ENCODE results near the gene SRPK2. TPM values are rescaled to one million over a fixed set of nuclear protein-coding genes. Genes with fewer than 3 reads are reported as not detected.
A peak's percentile ranks its signal among the peaks of the same experiment; 100 is the strongest.

Gene SRPK2
- total RNA-seq, 1 donor from 2014 or later: 54.7 TPM

- no peaks in the 10 kb centered on the region for H3K27me3 Mint-ChIP-seq (ENCODE audit: low read depth)
- H3K36me3 Mint-ChIP-seq (ENCODE audit: low read depth): peaks cover 5% of the 10 kb centered on the region
- H3K4me1 Mint-ChIP-seq (ENCODE audit: low read depth): no peaks in the 10 kb centered on the region
- no peak overlapping the region for H3K4me3 Mint-ChIP-seq (ENCODE audit: low read depth)
- intact Hi-C loops (cut with micrococcal nuclease): no loop called here
- DNase-seq (ENCODE audit: low spot score): no peak
- no peaks in the 10 kb centered on the region for H3K9me3 Mint-ChIP-seq
- no peak overlapping the region for H3K27ac Mint-ChIP-seq
Observed at GRCh38 chr7:105173586-105173985, 215.1 kb downstream of the SRPK2 start.

- Mint-ChIP-seq H3K27ac (no peak overlapping the region), H3K9me3 (no peaks in the 10 kb centered on the region), H3K4me1 (ENCODE audit: low read depth) (no peaks in the 10 kb centered on the region), H3K27me3 (ENCODE audit: low read depth) (no peaks in the 10 kb centered on the region), H3K4me3 (ENCODE audit: low read depth) (no peak overlapping the region), H3K36me3 (ENCODE audit: low read depth) (peaks cover 53% of the 10 kb centered on the region)
- intact Hi-C loops (cut with micrococcal nuclease): no loop called here
- DNase-seq (ENCODE audit: low spot score): no peak
Observed at GRCh38 chr7:105164751-105165150, 224.0 kb downstream of the SRPK2 start.

- Mint-ChIP-seq H3K4me1 (ENCODE audit: low read depth) (no peaks in the 10 kb centered on the region), H3K36me3 (ENCODE audit: low read depth) (peaks cover 49% of the 10 kb centered on the region), H3K9me3 (no peaks in the 10 kb centered on the region), H3K27me3 (ENCODE audit: low read depth) (no peaks in the 10 kb centered on the region), H3K27ac (no peak overlapping the region), H3K4me3 (ENCODE audit: low read depth) (no peak overlapping the region)
- intact Hi-C loops (cut with micrococcal nuclease): no loop called here
- DNase-seq (ENCODE audit: low spot score): no peak
Observed at GRCh38 chr7:105163718-105164117, 225.0 kb downstream of the SRPK2 start.

- no peak for DNase-seq (ENCODE audit: low spot score)
- Mint-ChIP-seq H3K4me3 (ENCODE audit: low read depth) (no peak overlapping the region), H3K27ac (no peak overlapping the region), H3K4me1 (ENCODE audit: low read depth) (peaks cover 10% of the 10 kb centered on the region), H3K27me3 (ENCODE audit: low read depth) (no peaks in the 10 kb centered on the region), H3K36me3 (ENCODE audit: low read depth) (peaks cover 42% of the 10 kb centered on the region), H3K9me3 (no peaks in the 10 kb centered on the region)
- intact Hi-C loops (cut with micrococcal nuclease): no loop called here
Observed at GRCh38 chr7:105161366-105161765, 227.4 kb downstream of the SRPK2 start.

GRCh38 chr7:105157278-105157677, 231.4 kb downstream of the SRPK2 start:
- H3K27ac Mint-ChIP-seq: no peak overlapping the region
- no peaks in the 10 kb centered on the region for H3K27me3 Mint-ChIP-seq (ENCODE audit: low read depth)
- no peak for DNase-seq (ENCODE audit: low spot score)
- intact Hi-C loops (cut with micrococcal nuclease): loop anchor here (10.0 kb wide), 2 partner anchors 48 to 138 kb away; no protein-coding TSS in a partner anchor
- H3K4me1 Mint-ChIP-seq (ENCODE audit: low read depth): peaks cover 20% of the 10 kb centered on the region
- no peak overlapping the region for H3K4me3 Mint-ChIP-seq (ENCODE audit: low read depth)
- no peaks in the 10 kb centered on the region for H3K9me3 Mint-ChIP-seq
- H3K36me3 Mint-ChIP-seq (ENCODE audit: low read depth): peaks cover 18% of the 10 kb centered on the region

GRCh38 chr7:105156731-105157130, 232.0 kb downstream of the SRPK2 start:
- H3K36me3 Mint-ChIP-seq (ENCODE audit: low read depth): peaks cover 18% of the 10 kb centered on the region
- intact Hi-C loops (cut with micrococcal nuclease): loop anchor here (10.0 kb wide), 2 partner anchors 48 to 138 kb away; no protein-coding TSS in a partner anchor
- no peak for DNase-seq (ENCODE audit: low spot score)
- H3K4me3 Mint-ChIP-seq (ENCODE audit: low read depth): no peak overlapping the region
- no peaks in the 10 kb centered on the region for H3K27me3 Mint-ChIP-seq (ENCODE audit: low read depth)
- peaks cover 20% of the 10 kb centered on the region for H3K4me1 Mint-ChIP-seq (ENCODE audit: low read depth)
- peak overlapping the region; percentile 16 for H3K27ac Mint-ChIP-seq
- no peaks in the 10 kb centered on the region for H3K9me3 Mint-ChIP-seq

- Mint-ChIP-seq H3K4me1 (ENCODE audit: low read depth) (peaks cover 30% of the 10 kb centered on the region), H3K27ac (no peak overlapping the region), H3K9me3 (no peaks in the 10 kb centered on the region), H3K36me3 (ENCODE audit: low read depth) (peaks cover 23% of the 10 kb centered on the region), H3K27me3 (ENCODE audit: low read depth) (no peaks in the 10 kb centered on the region), H3K4me3 (ENCODE audit: low read depth) (no peak overlapping the region)
- DNase-seq (ENCODE audit: low spot score): no peak
- intact Hi-C loops (cut with micrococcal nuclease): loop anchor here (10.0 kb wide), 2 partner anchors 51 to 141 kb away; no protein-coding TSS in a partner anchor
Observed at GRCh38 chr7:105154084-105154483, 234.6 kb downstream of the SRPK2 start.

GRCh38 chr7:105153531-105153930, 235.2 kb downstream of the SRPK2 start:
- H3K27ac Mint-ChIP-seq: no peak overlapping the region
- DNase-seq (ENCODE audit: low spot score): no peak
- intact Hi-C loops (cut with micrococcal nuclease): loop anchor here (1.0 to 10.0 kb wide), 4 partner anchors 51 to 276 kb away; no protein-coding TSS in a partner anchor
- H3K36me3 Mint-ChIP-seq (ENCODE audit: low read depth): peaks cover 23% of the 10 kb centered on the region
- no peak overlapping the region for H3K4me3 Mint-ChIP-seq (ENCODE audit: low read depth)
- H3K27me3 Mint-ChIP-seq (ENCODE audit: low read depth): no peaks in the 10 kb centered on the region
- H3K9me3 Mint-ChIP-seq: no peaks in the 10 kb centered on the region
- H3K4me1 Mint-ChIP-seq (ENCODE audit: low read depth): peaks cover 30% of the 10 kb centered on the region

GRCh38 chr7:105151152-105151551, 237.6 kb downstream of the SRPK2 start:
- Mint-ChIP-seq H3K36me3 (ENCODE audit: low read depth) (peaks cover 21% of the 10 kb centered on the region), H3K27me3 (ENCODE audit: low read depth) (no peaks in the 10 kb centered on the region), H3K4me3 (ENCODE audit: low read depth) (no peak overlapping the region), H3K9me3 (no peaks in the 10 kb centered on the region), H3K27ac (no peak overlapping the region), H3K4me1 (ENCODE audit: low read depth) (peaks cover 21% of the 10 kb centered on the region)
- intact Hi-C loops (cut with micrococcal nuclease): loop anchor here (10.0 kb wide), 2 partner anchors 54 to 144 kb away; no protein-coding TSS in a partner anchor
- no peak for DNase-seq (ENCODE audit: low spot score)

- no peak overlapping the region for H3K27ac Mint-ChIP-seq
- no peak overlapping the region for H3K4me3 Mint-ChIP-seq (ENCODE audit: low read depth)
- H3K9me3 Mint-ChIP-seq: no peaks in the 10 kb centered on the region
- DNase-seq (ENCODE audit: low spot score): no peak
- H3K36me3 Mint-ChIP-seq (ENCODE audit: low read depth): peaks cover 21% of the 10 kb centered on the region
- peaks cover 18% of the 10 kb centered on the region for H3K4me1 Mint-ChIP-seq (ENCODE audit: low read depth)
- H3K27me3 Mint-ChIP-seq (ENCODE audit: low read depth): no peaks in the 10 kb centered on the region
- intact Hi-C loops (cut with micrococcal nuclease): loop anchor here (10.0 kb wide), 2 partner anchors 55 to 145 kb away; no protein-coding TSS in a partner anchor
Observed at GRCh38 chr7:105149827-105150226, 238.9 kb downstream of the SRPK2 start.

- Mint-ChIP-seq H3K27me3 (ENCODE audit: low read depth) (no peaks in the 10 kb centered on the region), H3K27ac (no peak overlapping the region), H3K4me3 (ENCODE audit: low read depth) (no peak overlapping the region), H3K36me3 (ENCODE audit: low read depth) (peaks cover 60% of the 10 kb centered on the region), H3K9me3 (no peaks in the 10 kb centered on the region), H3K4me1 (ENCODE audit: low read depth) (no peaks in the 10 kb centered on the region)
- DNase-seq (ENCODE audit: low spot score): no peak
- intact Hi-C loops (cut with micrococcal nuclease): no loop called here
Observed at GRCh38 chr7:105141068-105141467, 247.7 kb downstream of the SRPK2 start.

- Mint-ChIP-seq H3K27me3 (ENCODE audit: low read depth) (no peaks in the 10 kb centered on the region), H3K27ac (no peak overlapping the region), H3K4me3 (ENCODE audit: low read depth) (no peak overlapping the region), H3K9me3 (no peaks in the 10 kb centered on the region), H3K36me3 (ENCODE audit: low read depth) (peaks cover 57% of the 10 kb centered on the region), H3K4me1 (ENCODE audit: low read depth) (peaks cover 4% of the 10 kb centered on the region)
- no peak for DNase-seq (ENCODE audit: low spot score)
- intact Hi-C loops (cut with micrococcal nuclease): no loop called here
Observed at GRCh38 chr7:105139381-105139780, 249.3 kb downstream of the SRPK2 start.

GRCh38 chr7:105137898-105138297, 250.8 kb downstream of the SRPK2 start:
- no peak for DNase-seq (ENCODE audit: low spot score)
- peaks cover 9% of the 10 kb centered on the region for H3K4me1 Mint-ChIP-seq (ENCODE audit: low read depth)
- intact Hi-C loops (cut with micrococcal nuclease): no loop called here

GRCh38 chr7:105136221-105136620, 252.5 kb downstream of the SRPK2 start:
- no peak for DNase-seq (ENCODE audit: low spot score)
- Mint-ChIP-seq H3K4me1 (ENCODE audit: low read depth) (peaks cover 19% of the 10 kb centered on the region), H3K27ac (no peak overlapping the region)

More at GRCh38 chr7:105137898-105138297, 250.8 kb downstream of the SRPK2 start:
- Mint-ChIP-seq H3K4me3 (ENCODE audit: low read depth) (no peak overlapping the region), H3K27ac (no peak overlapping the region), H3K27me3 (ENCODE audit: low read depth) (no peaks in the 10 kb centered on the region), H3K9me3 (no peaks in the 10 kb centered on the region), H3K36me3 (ENCODE audit: low read depth) (peaks cover 52% of the 10 kb centered on the region)

More at GRCh38 chr7:105136221-105136620, 252.5 kb downstream of the SRPK2 start:
- intact Hi-C loops (cut with micrococcal nuclease): no loop called here
- Mint-ChIP-seq H3K27me3 (ENCODE audit: low read depth) (no peaks in the 10 kb centered on the region), H3K4me3 (ENCODE audit: low read depth) (no peak overlapping the region), H3K9me3 (no peaks in the 10 kb centered on the region), H3K36me3 (ENCODE audit: low read depth) (peaks cover 43% of the 10 kb centered on the region)

Data from activated T-helper 2 cell treated with anti-CD3 and anti-CD28 coated beads, Interferon-gamma antibody, Interleukin-2, Interleukin-4, amounts not matched to agents 10 μg/mL and 5 μg/mL and 100 μg/mL, durations not matched to agents 14 hours and 24 hours and 36 hours (primary cell).